HepG2 (cell line): ENCODE results near the gene CENPB. TPM values are rescaled to one million over a fixed set of nuclear protein-coding genes. Genes with fewer than 3 reads are reported as not detected.

ENCODE experiments used
- ADNP ChIP-seq: sonication (generic); formaldehyde crosslinking; IDR thresholded peaks from 2 replicates; pipeline ENCODE4 v1.4.0; 2020; ENCODE audit warnings: missing genetic modification reagents
- ATF5 ChIP-seq: sonication (generic); formaldehyde crosslinking; IDR thresholded peaks from 2 replicates; pipeline ENCODE4 v1.4.0; 2020; ENCODE audit warnings: mild to moderate bottlenecking, low read depth, missing genetic modification reagents
- CBX2 ChIP-seq, 2 experiments: fragments of 200-600 bp in 1 of 2; sonication (generic); formaldehyde crosslinking in 1 of 2; IDR thresholded peaks; 2 replicates each; pipeline versions ENCODE4 v1.7.0 to v1.8.1; 2018 to 2022; ENCODE audit warnings: low read depth in 2 of 2, low read length in 1 of 2, mild to moderate bottlenecking in 1 of 2, missing genetic modification reagents in 1 of 2
- ELK4 ChIP-seq: sonication (generic); formaldehyde crosslinking; IDR thresholded peaks from 2 replicates; pipeline ENCODE4 v1.9.0; 2021; ENCODE audit warnings: missing genetic modification reagents, borderline replicate concordance
- JUNB ChIP-seq: sonication (generic); formaldehyde crosslinking; IDR thresholded peaks from 2 replicates; pipeline ENCODE4 v1.8.0; 2022; ENCODE audit warnings: missing genetic modification reagents, mild to moderate bottlenecking, borderline replicate concordance
- KDM3A ChIP-seq: IDR thresholded peaks from 2 replicates; pipeline ENCODE4 v1.6.1; 2018; ENCODE audit warnings: low read depth, missing compliant biosample characterization
- MEF2D ChIP-seq: sonication (generic); formaldehyde crosslinking; IDR thresholded peaks from 2 replicates; pipeline ENCODE4 v1.5.1; 2020; ENCODE audit warnings: mild to moderate bottlenecking, missing genetic modification reagents
- PLSCR1 ChIP-seq: sonication (generic); formaldehyde crosslinking; IDR thresholded peaks from 2 replicates; pipeline ENCODE4 v1.5.0; 2020; ENCODE audit warnings: missing genetic modification reagents, mild to moderate bottlenecking, borderline replicate concordance
- RNF2 ChIP-seq: fragments of 450-650 bp; conservative IDR thresholded peaks from 2 replicates; pipeline ENCODE4 v1.6.1; 2016; ENCODE audit warnings: low read depth
- ZBTB40 ChIP-seq, 2 experiments: fragments of 450-650 bp in 1 of 2; sonication (generic) in 1 of 2; formaldehyde crosslinking in 1 of 2; IDR thresholded peaks; 2 replicates each; pipeline versions ENCODE4 v1.6.1 to v1.8.0; 2016 to 2022; ENCODE audit warnings: antibody characterized with exemption in 1 of 2, mild to moderate bottlenecking in 1 of 2, missing genetic modification reagents in 1 of 2
- ZBTB7B ChIP-seq: sonication (generic); formaldehyde crosslinking; IDR thresholded peaks from 2 replicates; pipeline ENCODE4 v1.4.0; 2020; ENCODE audit warnings: missing genetic modification reagents
- ZFYVE20 ChIP-seq: sonication (generic); formaldehyde crosslinking; IDR thresholded peaks from 2 replicates; pipeline ENCODE4 v1.8.0; 2023; ENCODE audit warnings: low read depth, mild to moderate bottlenecking, moderate library complexity, missing genetic modification reagents, borderline replicate concordance
- ZNF414 ChIP-seq: sonication (generic); formaldehyde crosslinking; IDR thresholded peaks from 2 replicates; pipeline ENCODE4 v1.5.0; 2020; ENCODE audit warnings: missing genetic modification reagents
- ZNF44 ChIP-seq: sonication (generic); formaldehyde crosslinking; IDR thresholded peaks from 2 replicates; pipeline ENCODE4 v1.5.1; 2020; ENCODE audit warnings: mild to moderate bottlenecking, missing genetic modification reagents
- ZNF773 ChIP-seq: sonication (generic); formaldehyde crosslinking; IDR thresholded peaks from 2 replicates; pipeline ENCODE4 v1.4.0; 2020; ENCODE audit warnings: missing genetic modification reagents, borderline replicate concordance
- polyA plus RNA-seq, 8 experiments: library from polyadenylated mRNA; depleted of rRNA in 3 of 8; stranded (reverse) in 7 of 8; unstranded in 1 of 8; fragments of >200 nt; fragmentation: Illumina TruSeq in 4 of 8; extraction: Trizol in 4 of 8; gene quantifications; 2 replicates each; pipeline versions ENCODE4 v1.2.1 to v1.2.3, GENCODE V29; 2011 to 2016; ENCODE audit warnings: low read depth in 4 of 8, missing spikeins in 1 of 8, mixed read lengths in 1 of 8; ENCODE audit not compliant: insufficient read depth in 1 of 8
- total RNA-seq, 5 experiments: library from RNA; depleted of rRNA; stranded (reverse); fragments of >200 nt; fragmentation: Illumina TruSeq; extraction: Trizol; gene quantifications; 2 replicates each; pipeline ENCODE4 v1.2.3, GENCODE V29; 2016; ENCODE audit warnings: low read depth in 1 of 5

The CENPB gene
- total and polyA plus RNA-seq, 2 of the 13 experiments (the other 11 are each of a cell fraction or from before 2014, with no cell fraction given) = 10.4 to 54.5 TPM

- TF ChIP-seq JUNB (CRISPR knock-in tag) = no peak
- peak; percentile 88 for TF ChIP-seq MEF2D (CRISPR knock-in tag)
- TF ChIP-seq ZNF44 (CRISPR knock-in tag) = peak; percentile 83
- TF ChIP-seq ADNP (CRISPR knock-in tag) = 0 out of 2 replicates have a peak, but pooled peaks have one; percentile 66
- TF ChIP-seq RNF2 = peak; percentile 92
- TF ChIP-seq KDM3A = peak; percentile 81
- TF ChIP-seq PLSCR1 = no peak
- peak; percentile 45; the same call in 1 of the 2 replicates for TF ChIP-seq ATF5 (CRISPR knock-in tag)
- peak; percentile 92 for TF ChIP-seq ZNF773 (CRISPR knock-in tag)
- TF ChIP-seq ZBTB40 (IDR thresholded peaks at IDR 0.05) = no peak
- TF ChIP-seq ZBTB40 (CRISPR knock-in tag; IDR thresholded peaks at IDR 0.05) = peak; percentile 92
- peak; percentile 89 for TF ChIP-seq ZBTB7B (CRISPR knock-in tag)
- TF ChIP-seq ELK4 (CRISPR knock-in tag) = peak; percentile 73
- peak; percentile 80 for TF ChIP-seq ZFYVE20 (CRISPR knock-in tag)
- no peak for TF ChIP-seq CBX2 (IDR thresholded peaks at IDR 0.05; ENCODE audit: low read depth, low read length)
- TF ChIP-seq CBX2 (CRISPR knock-in tag; IDR thresholded peaks at IDR 0.05; ENCODE audit: low read depth) = no peak; the same call in 1 of the 2 replicates
- peak; percentile 93 for TF ChIP-seq ZNF414 (CRISPR knock-in tag)
Observed at GRCh38 chr20:3820048-3820900, 33.7 kb upstream of the CENPB start, which contains the start of gene AP5S1 (continued).
